Measurements from ENCODE around the gene TSSK2. TPM values are rescaled to one million over a fixed set of nuclear protein-coding genes. Genes with fewer than 3 reads are reported as not detected.

The TSSK2 gene
- total and polyA plus RNA-seq, 8 donors, result 0.67 TPM; not detected in 7

DNA sequence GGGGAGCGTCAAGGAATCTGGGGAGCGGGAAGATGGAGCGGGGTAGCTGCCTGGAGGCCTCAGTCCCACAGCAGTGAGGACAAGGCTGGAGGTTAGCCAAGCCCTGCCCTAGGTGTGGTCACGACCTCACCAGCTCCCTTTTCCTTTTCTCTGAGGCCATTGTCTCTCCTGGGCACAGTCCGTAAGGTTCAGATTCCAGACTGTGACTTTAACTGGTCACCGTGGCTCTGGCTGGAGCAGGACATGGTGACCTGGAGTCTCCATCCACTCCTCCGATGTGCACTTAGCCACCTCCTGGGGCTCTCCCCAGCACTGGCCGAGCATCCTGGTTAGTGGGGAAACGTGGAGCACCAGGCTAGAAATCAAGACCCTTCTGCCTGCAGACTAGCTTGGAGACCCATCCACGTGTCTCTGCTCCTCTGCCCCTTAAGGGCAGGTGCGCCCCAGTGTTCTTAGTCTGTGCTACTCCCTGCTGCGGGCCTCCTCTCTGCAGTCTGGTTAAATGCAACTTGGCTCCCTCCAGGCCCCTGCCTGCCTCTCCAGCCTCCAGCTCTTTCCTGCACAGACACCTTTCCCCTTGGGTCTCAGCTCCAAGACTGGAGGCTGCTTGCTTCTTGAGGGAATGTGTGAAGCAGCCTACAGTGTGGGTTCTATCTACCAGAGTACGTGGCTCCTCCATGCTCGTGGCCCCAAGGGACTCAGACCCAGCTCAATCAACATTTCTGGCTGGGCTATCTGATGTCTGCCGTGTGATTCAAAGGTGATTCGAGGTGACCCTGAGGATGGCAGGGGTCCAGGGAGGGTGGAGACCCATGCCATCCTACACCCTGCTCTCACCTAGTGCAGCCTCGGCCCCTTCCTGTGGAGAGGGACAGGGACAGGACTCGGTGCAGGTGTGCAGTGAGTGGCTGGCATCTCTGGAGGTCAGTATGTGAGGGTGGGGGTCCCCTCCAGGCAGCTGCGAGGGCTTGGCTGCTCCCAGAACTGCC, 42.2 kb downstream of the TSSK2 start:
- intact Hi-C loops (cut with DNase I), result no loop called here
- no peak for TF ChIP-seq CTCF (IDR thresholded peaks at IDR 0.05)
- no peaks in the 10 kb centered on the region for H3K9me3 ChIP-seq
- peaks cover 0 to 6% of the 10 kb centered on the region in 2 donors for H3K36me3 ChIP-seq
- DNase-seq (no peak), ATAC-seq (no peak)
- H3K27me3 ChIP-seq, result peaks cover 19 to 27% of the 10 kb centered on the region in 2 donors
- H3K4me1 ChIP-seq, result peaks cover 14 to 80% of the 10 kb centered on the region in 2 donors
- peak overlapping the region in 1 of 2 donors; percentile 82 for H3K4me3 ChIP-seq
- peak overlapping the region in 1 of 2 donors; percentile 3 for H3K27ac ChIP-seq

DNA sequence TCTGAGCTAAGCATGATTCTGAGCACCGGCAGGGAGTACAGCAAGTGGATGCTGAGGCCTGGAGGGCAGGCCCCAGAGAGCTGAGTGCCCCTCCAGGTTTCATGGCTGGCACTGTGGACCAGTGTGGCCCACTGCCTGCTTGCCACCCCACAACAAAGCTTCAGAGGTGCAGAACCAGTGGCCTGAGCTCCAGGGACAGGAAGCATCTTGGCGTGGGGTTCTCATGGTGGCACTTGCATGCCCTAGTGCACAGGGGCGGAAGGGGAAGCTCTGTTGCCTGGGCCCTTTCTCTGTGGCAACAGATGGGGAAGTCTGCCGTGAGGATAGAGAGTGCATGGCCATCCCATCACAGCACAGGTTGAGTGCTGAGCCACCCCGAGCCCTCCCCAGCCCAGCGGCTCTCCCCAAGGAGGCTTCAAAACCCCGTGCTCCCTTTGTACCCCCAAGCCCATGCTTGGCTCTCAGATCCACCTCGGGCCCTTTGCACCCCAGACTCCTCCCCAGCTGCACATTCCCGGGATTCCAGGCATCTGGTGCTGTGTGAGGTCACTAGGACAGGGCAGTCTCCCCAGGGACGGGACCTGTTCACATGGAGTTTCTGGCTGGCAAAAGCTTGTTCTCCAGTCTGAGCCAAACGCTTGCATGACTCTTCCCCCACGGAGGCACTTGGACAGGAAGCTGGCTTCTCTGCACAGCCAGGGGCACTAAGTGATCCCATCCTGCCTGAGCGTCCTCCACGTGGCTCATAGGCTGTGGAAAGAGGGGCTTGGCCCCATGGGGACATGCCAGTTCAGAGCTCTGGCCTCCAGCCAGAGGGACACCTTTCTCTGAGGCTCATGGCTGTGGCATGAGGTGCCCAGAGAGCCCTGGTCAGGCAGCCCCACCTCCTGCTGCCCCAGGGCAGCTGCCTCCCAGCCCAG, 43.3 kb downstream of the TSSK2 start:
- no peak for DNase-seq
- no peak for ATAC-seq
- peaks cover 9 to 16% of the 10 kb centered on the region in 2 donors for H3K27me3 ChIP-seq
- peak overlapping the region in 1 of 2 donors; percentile 37 for H3K27ac ChIP-seq
- H3K4me3 ChIP-seq, result no peak overlapping the region
- H3K36me3 ChIP-seq, result peaks cover 0 to 6% of the 10 kb centered on the region in 2 donors
- TF ChIP-seq CTCF (IDR thresholded peaks at IDR 0.05), result no peak
- intact Hi-C loops (cut with DNase I), result no loop called here
- H3K9me3 ChIP-seq, result no peaks in the 10 kb centered on the region
- H3K4me1 ChIP-seq, result peaks cover 14 to 84% of the 10 kb centered on the region in 2 donors

DNA sequence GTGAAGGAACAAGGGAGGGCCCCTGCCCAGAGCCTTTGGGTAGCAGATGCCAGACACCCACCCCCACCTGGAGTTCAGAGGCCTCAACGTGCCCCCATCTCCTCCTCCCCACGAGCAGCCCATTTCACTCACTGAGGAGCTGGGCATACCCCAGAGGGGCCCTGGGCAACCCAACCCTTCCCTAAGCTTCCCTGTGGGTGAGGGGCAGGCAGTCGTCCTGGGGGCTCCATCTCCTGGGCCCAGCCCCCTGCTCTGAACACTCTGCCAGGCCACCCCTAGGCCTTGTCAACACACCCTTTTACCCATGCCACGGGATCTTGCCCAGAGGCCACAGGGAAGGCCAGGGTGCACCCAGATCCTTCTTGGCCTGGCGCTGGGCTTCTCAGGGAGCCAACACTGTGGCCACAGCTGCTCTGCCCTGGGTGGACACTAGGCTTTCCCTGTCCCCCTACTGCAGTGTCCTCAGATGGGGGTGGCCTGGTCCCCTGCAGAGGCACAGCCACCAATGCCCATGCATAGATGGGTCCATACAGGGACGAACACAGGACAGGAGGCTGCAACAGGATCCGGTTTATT, 44.0 kb downstream of the TSSK2 start:
- peaks cover 1 to 9% of the 10 kb centered on the region in 2 donors for H3K27me3 ChIP-seq
- peak overlapping the region in 1 of 2 donors; percentile 37 for H3K27ac ChIP-seq
- no peak for DNase-seq
- peaks cover 0 to 6% of the 10 kb centered on the region in 2 donors for H3K36me3 ChIP-seq
- no peak overlapping the region for H3K4me3 ChIP-seq
- no peak for ATAC-seq
- no peak for TF ChIP-seq CTCF (IDR thresholded peaks at IDR 0.05)
- no peaks in the 10 kb centered on the region for H3K9me3 ChIP-seq
- peaks cover 14 to 84% of the 10 kb centered on the region in 2 donors for H3K4me1 ChIP-seq
- intact Hi-C loops (cut with DNase I), result no loop called here

DNA sequence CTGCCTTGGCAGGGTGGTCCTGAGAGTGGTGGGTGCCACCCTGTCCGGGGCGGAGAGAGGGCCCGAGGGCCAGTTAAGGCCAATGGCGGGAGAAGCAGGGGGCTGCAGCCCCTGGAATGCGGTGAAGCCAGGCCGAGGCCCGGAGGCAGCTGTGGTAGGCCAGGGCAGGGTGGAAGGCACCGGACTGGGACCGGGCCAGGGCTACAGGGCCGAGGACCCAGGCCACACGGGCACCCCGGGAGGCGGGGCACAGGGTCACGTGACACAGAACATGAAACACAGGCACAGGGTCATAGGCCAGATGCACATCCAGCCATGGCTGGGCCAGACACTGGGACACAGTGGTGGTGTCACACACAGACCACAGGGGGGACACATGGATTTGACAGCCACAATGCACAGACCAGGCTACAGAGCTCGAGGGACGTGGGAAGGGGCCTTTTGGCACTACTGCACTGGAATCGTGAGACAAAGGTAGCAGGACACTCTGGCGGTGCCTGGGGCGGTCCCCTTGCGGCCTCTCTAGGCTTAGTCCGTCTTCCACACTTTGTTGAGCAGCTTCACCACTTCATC, 44.6 kb downstream of the TSSK2 start:
- H3K27ac ChIP-seq, result no peak overlapping the region
- no peaks in the 10 kb centered on the region for H3K9me3 ChIP-seq
- TF ChIP-seq CTCF (IDR thresholded peaks at IDR 0.05), result no peak
- H3K27me3 ChIP-seq, result peaks cover 0 to 3% of the 10 kb centered on the region in 2 donors
- DNase-seq (no peak), ATAC-seq (no peak)
- H3K4me3 ChIP-seq, result no peak overlapping the region
- intact Hi-C loops (cut with DNase I), result no loop called here
- H3K4me1 ChIP-seq, result peaks cover 14 to 78% of the 10 kb centered on the region in 2 donors
- H3K36me3 ChIP-seq, result peaks cover 0 to 6% of the 10 kb centered on the region in 2 donors

All from left lung (tissue), 10 donors.